ENCODE measurements around the gene TMEM114.

GRCh38 chr16:8572919-8573724 lies 17.2 kb downstream of the TMEM114 start:
- TF ChIP-seq CTCF (IDR thresholded peaks at IDR 0.05) (peak in 5 of 7 experiments; percentile 23 to 46 (median 36)), POLR2A (IDR thresholded peaks at IDR 0.05) (no peak)
